K562 (cell line): ENCODE measurements around the gene ITGB2. TPM values are rescaled to one million over a fixed set of nuclear protein-coding genes. Genes with fewer than 3 reads are reported as not detected.

Experiments
- ATAC-seq: fragments of 200-7000 bp; cut with Tn5 transposase; 3 replicates; pipeline ENCODE4 v1.9.1; 2020; ENCODE audit warnings: moderate library complexity
- BruUV-seq: library from RNA; stranded (reverse); fragments of 400-500 nt; replicated peaks from 2 replicates; lab custom pipeline; 2021; lab: Mats Ljungman, UMichigan
- CTCF ChIA-PET: fragments of 300-600 bp; formaldehyde crosslinking; extraction: SDS; loops from one replicate; lab custom pipeline; 2021; ENCODE audit warnings: low intra/inter-chr PET ratio; lab: Yijun Ruan, JAX
- POLR2A ChIA-PET: fragments of 300-600, 350-650 bp; sonication (Branson Sonifier 250); formaldehyde crosslinking; extraction: SDS; loops from one replicate; lab custom pipeline; 2021; ENCODE audit warnings: antibody characterized with exemption, inconsistent platforms; lab: Yijun Ruan, JAX
- DNase-seq, 4 experiments: peaks; one replicate each; pipeline versions ENCODE4 v3.0.0 to v3.0.0-alpha.2; 2011 to 2018; ENCODE audit warnings: low spot score in 3 of 4, mixed read lengths in 3 of 4; ENCODE audit errors: extremely low read depth in 1 of 4
- FAIRE-seq: peaks from 2 replicates; lab custom pipeline; 2011; peaks lifted over from hg19 to GRCh38; lab: Jason Lieb, UNC
- H2AFZ ChIP-seq: 2 replicates; pipeline ENCODE4 v1.6.0; 2011; ENCODE audit warnings: low read depth, low read length, control low read depth, inconsistent platforms
- H3K27ac ChIP-seq: fragments of 200-600 bp; 3 replicates; pipeline ENCODE4 v1.8.0; 2011; ENCODE audit warnings: low read depth, mild to moderate bottlenecking, control low read depth, inconsistent platforms, low read length, moderate library complexity, mixed read lengths; ENCODE audit errors: extremely low read depth
- H3K27me3 ChIP-seq, 2 experiments: fragments of 300-600 bp in 1 of 2; 2 replicates in 1 of 2; 3 replicates in 1 of 2; pipeline versions ENCODE4 v1.6.0 to v1.8.0; 2011; ENCODE audit warnings: inconsistent platforms in 2 of 2, low read length in 2 of 2, mild to moderate bottlenecking in 1 of 2, mixed read lengths in 1 of 2, moderate library complexity in 1 of 2; ENCODE audit not compliant: control insufficient read depth in 2 of 2, insufficient read depth in 2 of 2
- H3K36me3 ChIP-seq: fragments of 300-600 bp; 3 replicates; pipeline ENCODE4 v1.8.0; 2011; ENCODE audit warnings: mild to moderate bottlenecking, low read length, inconsistent platforms; ENCODE audit not compliant: control insufficient read depth, insufficient read depth
- H3K4me1 ChIP-seq, 2 experiments: fragments of 200-600 bp in 1 of 2; replicated peaks in 1 of 2; 2 replicates in 1 of 2; 3 replicates in 1 of 2; pipeline versions ENCODE4 v1.5.1 to v1.8.0; 2011; ENCODE audit warnings: inconsistent platforms in 2 of 2, low read length in 2 of 2, mild to moderate bottlenecking in 1 of 2, mixed read lengths in 1 of 2, moderate library complexity in 1 of 2; ENCODE audit not compliant: control insufficient read depth in 2 of 2, insufficient read depth in 2 of 2
- H3K4me2 ChIP-seq: 2 replicates; pipeline ENCODE4 v1.6.1; 2011; ENCODE audit warnings: low read length, control low read depth, inconsistent platforms, mixed read lengths; ENCODE audit not compliant: insufficient read depth
- H3K4me3 ChIP-seq: fragments of 200-600 bp; sonication (generic), shearing (Covaris generic); 2 replicates; pipeline ENCODE4 v1.5.1; 2016; ENCODE audit warnings: control low read depth, inconsistent platforms
- H3K79me2 ChIP-seq: fragments of 200-600 bp; 3 replicates; pipeline ENCODE4 v1.8.0; 2011; ENCODE audit warnings: low read length, inconsistent platforms; ENCODE audit not compliant: control insufficient read depth, insufficient read depth
- H3K9ac ChIP-seq, 2 experiments: 2 replicates each; pipeline versions ENCODE4 v1.6.0 to v1.6.1; 2011; ENCODE audit warnings: low read depth in 2 of 2, low read length in 2 of 2, control low read depth in 1 of 2, inconsistent platforms in 1 of 2, mild to moderate bottlenecking in 1 of 2, mixed read lengths in 1 of 2; ENCODE audit not compliant: insufficient read depth in 1 of 2
- H3K9me1 ChIP-seq: one replicate; pipeline ENCODE4 v1.6.0; 2011; ENCODE audit warnings: inconsistent platforms, mild to moderate bottlenecking, low read length, moderate library complexity; ENCODE audit not compliant: control insufficient read depth, insufficient read depth
- H3K9me3 ChIP-seq: replicated peaks from 2 replicates; pipeline ENCODE4 v1.5.1; 2011; ENCODE audit warnings: low read depth, low read length, inconsistent platforms; ENCODE audit not compliant: control insufficient read depth, insufficient read depth
- H4K20me1 ChIP-seq: replicated peaks from 2 replicates; pipeline ENCODE4 v1.6.1; 2011; ENCODE audit warnings: low read length, inconsistent platforms, mixed read lengths; ENCODE audit not compliant: control insufficient read depth, insufficient read depth
- CAMTA2 ChIP-seq: fragments of 250-450 bp; sonication (Bioruptor Pico); conservative IDR thresholded peaks from 2 replicates; pipeline ENCODE4 v1.5.1; 2022
- DMBX1 ChIP-seq: fragments of 250-450 bp; sonication (Bioruptor Pico); IDR thresholded peaks from 2 replicates; pipeline ENCODE4 v1.8.0; 2022; ENCODE audit warnings: inconsistent platforms, mild to moderate bottlenecking, moderate library complexity, borderline replicate concordance
- E2F5 ChIP-seq: sonication (generic); formaldehyde crosslinking; IDR thresholded peaks from 2 replicates; pipeline ENCODE4 v1.8.0; 2022; ENCODE audit warnings: mild to moderate bottlenecking, missing genetic modification reagents
- HDAC8 ChIP-seq: fragments of 450-650 bp; IDR thresholded peaks from 2 replicates; pipeline ENCODE4 v1.6.1; 2016; ENCODE audit warnings: mild to moderate bottlenecking, missing genetic modification characterization, moderate library complexity, missing compliant biosample characterization
- JUND ChIP-seq, 2 experiments: IDR thresholded peaks; 2 replicates in 1 of 2; 3 replicates in 1 of 2; pipeline ENCODE4 v1.6.1; 2011; ENCODE audit warnings: borderline replicate concordance in 2 of 2, low read depth in 2 of 2, low read length in 2 of 2, improper control_type of control experiment in 1 of 2, missing biosample characterization in 1 of 2, missing genetic modification characterization in 1 of 2, missing genetic modification reagents in 1 of 2
- KDM1A ChIP-seq, 2 experiments: fragments of 450-650 bp; IDR thresholded peaks; 2 replicates each; pipeline ENCODE4 v1.6.1; 2016; ENCODE audit warnings: mild to moderate bottlenecking in 2 of 2
- KDM5B ChIP-seq: fragments of 200-600 bp; sonication (generic); IDR thresholded peaks from 2 replicates; pipeline ENCODE4 v1.6.1; 2012; ENCODE audit warnings: low read depth, mild to moderate bottlenecking, moderate library complexity, low read length, control low read depth, inconsistent platforms; ENCODE audit not compliant: insufficient replicate concordance
- MAFK ChIP-seq: IDR thresholded peaks from 2 replicates; pipeline ENCODE4 v1.6.1; 2011; ENCODE audit warnings: low read length, improper control_type of control experiment
- MEIS2 ChIP-seq: fragments of 450-650 bp; IDR thresholded peaks from 2 replicates; pipeline ENCODE4 v1.6.1; 2014; ENCODE audit warnings: mild to moderate bottlenecking; ENCODE audit not compliant: partially characterized antibody
- NEUROD1 ChIP-seq: fragments of 150-350 bp; IDR thresholded peaks from 2 replicates; pipeline ENCODE4 v1.6.1; 2014; ENCODE audit warnings: borderline replicate concordance, low read length, low read depth; ENCODE audit not compliant: partially characterized antibody
- POLR2A ChIP-seq: fragments of 450-650 bp; conservative IDR thresholded peaks from 2 replicates; pipeline ENCODE4 v1.6.1; 2016
- RBM15 ChIP-seq: fragments of 200-400 bp; formaldehyde crosslinking; IDR thresholded peaks from 2 replicates; pipeline ENCODE4 v1.6.1; 2018; ENCODE audit warnings: mild to moderate bottlenecking, low read length, moderate library complexity; ENCODE audit not compliant: insufficient read depth
- RBM34 ChIP-seq: fragments of 200-400 bp; formaldehyde crosslinking; IDR thresholded peaks from 2 replicates; pipeline ENCODE4 v1.6.1; 2018; ENCODE audit warnings: low read length, borderline replicate concordance; ENCODE audit not compliant: insufficient read depth
- SMARCA5 ChIP-seq: fragments of 450-650 bp; IDR thresholded peaks from 2 replicates; pipeline ENCODE4 v1.6.1; 2016
- SMARCC2 ChIP-seq: fragments of 450-650 bp; IDR thresholded peaks from 2 replicates; pipeline ENCODE4 v1.6.1; 2017; ENCODE audit warnings: antibody characterized with exemption, moderate library complexity, mild to moderate bottlenecking, low read depth
- TAL1 ChIP-seq: fragments of 450-650 bp; IDR thresholded peaks from 2 replicates; pipeline ENCODE4 v1.6.1; 2016; ENCODE audit warnings: mild to moderate bottlenecking
- TGIF2 ChIP-seq: sonication (generic); formaldehyde crosslinking; IDR thresholded peaks from 2 replicates; pipeline ENCODE4 v1.8.1; 2022; ENCODE audit warnings: mild to moderate bottlenecking, missing genetic modification reagents, moderate library complexity
- ZFP36 ChIP-seq: fragments of 150-350 bp; IDR thresholded peaks from 2 replicates; pipeline ENCODE4 v1.6.1; 2018; ENCODE audit warnings: low read length, low read depth; ENCODE audit not compliant: partially characterized antibody
- ZNF3 ChIP-seq: fragments of 250-450 bp; sonication (Bioruptor Pico); IDR thresholded peaks from 2 replicates; pipeline ENCODE4 v1.5.0; 2021; ENCODE audit warnings: mild to moderate bottlenecking, moderate library complexity
- ZNF830 ChIP-seq: fragments of 250-450 bp; sonication (Bioruptor Pico); IDR thresholded peaks from 2 replicates; pipeline ENCODE4 v1.5.0; 2021; ENCODE audit warnings: mild to moderate bottlenecking
- WGBS: fragments of 100-300 bp; shearing (Covaris generic); methylation state at CpG from one replicate; pipeline ENCODE4 v1.1.6; 2016; ENCODE audit warnings: low coverage, mixed read lengths; ENCODE audit not compliant: insufficient coverage; ENCODE audit errors: missing lambda C conversion rate; 5-methylcytosine and 5-hydroxymethylcytosine counted together
- in situ Hi-C: fragments of 300-500 bp; cut with MboI; formaldehyde crosslinking; loops from 4 replicates; pipeline ENCODE4 v1.15.0; 2018; ENCODE audit warnings: inconsistent platforms, mixed read lengths
- intact Hi-C: fragments of 100-400 bp; cut with micrococcal nuclease; formaldehyde crosslinking; loops from 2 replicates; pipeline ENCODE4 v1.14.2; 2022
- polyA plus RNA-seq, 8 experiments: library from polyadenylated mRNA; depleted of rRNA in 4 of 8; stranded (reverse) in 5 of 8; unstranded in 3 of 8; fragments of >200 nt; fragmentation: Nextera tagmentation in 2 of 8; fragmentation: Illumina TruSeq in 1 of 8; extraction: Ambion mirVana in 2 of 8; extraction: Trizol in 1 of 8; gene quantifications; 2 replicates each; pipeline versions ENCODE4 v1.2.1 to v1.2.3, GENCODE V29; 2011 to 2014; ENCODE audit warnings: inconsistent platforms in 1 of 8, missing spikeins in 1 of 8
- total RNA-seq, 7 experiments: library from RNA; depleted of rRNA in 6 of 7; stranded (reverse); fragments of >200 nt in 6 of 7; fragmentation: Illumina TruSeq in 2 of 7; extraction: Trizol in 2 of 7; gene quantifications; 2 replicates each; pipeline versions ENCODE4 v1.2.1 to v1.2.3, GENCODE V29; 2011 to 2021; ENCODE audit warnings: low replicate concordance in 1 of 7

ITGB2 gene
- total and polyA plus RNA-seq, 9 of the 15 experiments (the other 6 are each of a cell fraction or from before 2014, with no cell fraction given) = 0.07 to 1.3 (median 0.51) TPM; not detected in 2

- in situ Hi-C loops (no loop called here), intact Hi-C loops (no loop called here)
- peaks cover 11% of the 10 kb centered on the region; the same call in 1 of the 2 replicates for H4K20me1 ChIP-seq
- no peak overlapping the region for H3K4me3 ChIP-seq
- FAIRE-seq = no peak
- H3K27ac ChIP-seq = no peak overlapping the region
- POLR2A ChIA-PET = no interaction called here
- no peaks in the 10 kb centered on the region; the same call in 2 of the 3 replicates for H3K36me3 ChIP-seq
- no peak for ATAC-seq
- no TSS peak for BruUV-seq
- no peaks in the 10 kb centered on the region for H3K9me1 ChIP-seq
- CTCF ChIA-PET = no interaction called here
- H3K79me2 ChIP-seq = no peaks in the 10 kb centered on the region
- peaks cover 6 to 76% of the 10 kb centered on the region in 2 experiments; a peak in 4 of 5 replicates for H3K4me1 ChIP-seq
- no peak overlapping the region for H3K4me2 ChIP-seq
- TF ChIP-seq POLR2A (no peak), ZNF3 (CRISPR knock-in tag) (no peak), HDAC8 (tag) (no peak), KDM5B (no peak), ZNF830 (CRISPR knock-in tag) (no peak), CAMTA2 (CRISPR knock-in tag) (no peak), NEUROD1 (no peak), RBM15 (no peak), TGIF2 (CRISPR knock-in tag) (no peak), RBM34 (no peak), ZFP36 (no peak), DMBX1 (CRISPR knock-in tag) (no peak), MAFK (no peak), MEIS2 (no peak), JUND (IDR thresholded peaks at IDR 0.05; ENCODE audit: borderline replicate concordance, low read depth, low read length) (no peak), JUND (tag; IDR thresholded peaks at IDR 0.05; ENCODE audit: borderline replicate concordance, low read depth, low read length) (no peak), KDM1A (IDR thresholded peaks at IDR 0.05) (no peak), TAL1 (no peak), E2F5 (no peak), SMARCC2 (no peak), SMARCA5 (no peak)
- TF ChIP-seq, all 486 proteins: peak for 0
- Histone ChIP-seq H3K9ac (no peak overlapping the region; a peak in 1 of 4 replicates), H3K9me3 (peaks cover 12% of the 10 kb centered on the region), H3K27me3 (peaks cover 36 to 82% of the 10 kb centered on the region in 2 experiments), H2AFZ (no peak overlapping the region)
- no peak for DNase-seq
- 24% methylated on average over 22 of the region's 27 CpGs for WGBS
Observed at GRCh38 chr21:44901391-44902074, 19.2 kb downstream of the ITGB2 start.
